ENCODE measurements around the gene KY.

Gene KY

GRCh38 chr3:134650431-134651346 is at the start of gene KY:
TSS of gene KY (minus strand) at chr3:134651022. CDS start at chr3:134650960, 62 bp downstream.
- DNase-seq = no peak

GRCh38 chr3:134699721-134700120 is 48.9 kb upstream of the KY start:
- DNase-seq = no peak

GRCh38 chr3:134699141-134699711 is 48.4 kb upstream of the KY start:
- no peak for DNase-seq

- no peak for DNase-seq
These were observed 47.2 kb upstream of the KY start for GRCh38 chr3:134697830-134698689.

- DNase-seq = no peak
These were observed 45.3 kb upstream of the KY start for GRCh38 chr3:134696155-134696554.

GRCh38 chr3:134694946-134695543 is 44.2 kb upstream of the KY start:
- DNase-seq = no peak

- no peak for DNase-seq
These were observed 43.6 kb upstream of the KY start for GRCh38 chr3:134694466-134694865.

GRCh38 chr3:134693804-134694203 is 43.0 kb upstream of the KY start:
- DNase-seq = no peak

- DNase-seq = no peak
These were observed 42.4 kb upstream of the KY start for GRCh38 chr3:134693226-134693625.

- DNase-seq = no peak
These were observed 39.4 kb upstream of the KY start for GRCh38 chr3:134690226-134690625.

GRCh38 chr3:134687642-134688041 is 36.8 kb upstream of the KY start:
- no peak for DNase-seq

- no peak for DNase-seq
These were observed 35.3 kb upstream of the KY start for GRCh38 chr3:134685929-134686802.

- no peak for DNase-seq
These were observed 31.5 kb upstream of the KY start for GRCh38 chr3:134682196-134682880.

- no peak for DNase-seq
These were observed 30.7 kb upstream of the KY start for GRCh38 chr3:134681522-134681900.

GRCh38 chr3:134680796-134681521 is 30.1 kb upstream of the KY start:
- DNase-seq = no peak

GRCh38 chr3:134677987-134678308 is 27.1 kb upstream of the KY start:
- DNase-seq = no peak

- no peak for DNase-seq
These were observed 26.6 kb upstream of the KY start for GRCh38 chr3:134677196-134677986.

GRCh38 chr3:134675726-134676256 is 25.0 kb upstream of the KY start:
- no peak for DNase-seq

- no peak for DNase-seq
These were observed 21.7 kb upstream of the KY start for GRCh38 chr3:134672571-134672970.

GRCh38 chr3:134667956-134668355 is 17.1 kb upstream of the KY start:
- no peak for DNase-seq

All from stimulated activated naive CD4-positive, alpha-beta T cell treated with Interleukin-2 at 50 U/mL for 16 hours (primary cell).